IMR-90 (cell line): Measurements from ENCODE around the gene IL34. TPM values are rescaled to one million over a fixed set of nuclear protein-coding genes. Genes with fewer than 3 reads are reported as not detected.
A peak's percentile ranks its signal among the peaks of the same experiment; 100 is the strongest.

Experiments used
- ATAC-seq: fragments of 200-7000 bp; cut with Tn5 transposase; 2 replicates; pipeline ENCODE4 v1.9.1; 2020; ENCODE audit warnings: low read depth, mild to moderate bottlenecking, moderate library complexity
- BruUV-seq: library from RNA; stranded (reverse); fragments of 400-500 nt; replicated peaks from 2 replicates; lab custom pipeline; 2021; lab: Mats Ljungman, UMichigan
- CTCF ChIA-PET: fragments of 300-600 bp; formaldehyde crosslinking; extraction: SDS; loops from one replicate; lab custom pipeline; 2021; ENCODE audit warnings: antibody characterized with exemption; lab: Yijun Ruan, JAX
- POLR2A ChIA-PET: fragments of 300-600 bp; sonication (Branson Sonifier 250); formaldehyde crosslinking; loops from one replicate; lab custom pipeline; 2022; ENCODE audit warnings: antibody characterized with exemption; ENCODE audit not compliant: unreplicated experiment; lab: Charles Lee
- DNase-seq: peaks from one replicate; pipeline ENCODE4 v3.0.0; 2013
- H2AFZ ChIP-seq: replicated peaks from 2 replicates; pipeline ENCODE3; 2013; ENCODE audit warnings: low read length, mild to moderate bottlenecking; ENCODE audit not compliant: poor library complexity
- H2AK5ac ChIP-seq: 2 replicates; pipeline ENCODE4 v1.6.1; 2013; ENCODE audit warnings: low read depth, low read length, inconsistent platforms
- H2AK9ac ChIP-seq: replicated peaks from 2 replicates; pipeline ENCODE3; 2013; ENCODE audit warnings: mild to moderate bottlenecking, low read depth, low read length, moderate library complexity; ENCODE audit not compliant: poor library complexity
- H2BK120ac ChIP-seq: 2 replicates; pipeline ENCODE4 v1.6.1; 2013; ENCODE audit warnings: low read depth, low read length, inconsistent platforms
- H2BK15ac ChIP-seq: 3 replicates; pipeline ENCODE4 v1.6.1; 2013; ENCODE audit warnings: low read depth, low read length, inconsistent platforms
- H2BK20ac ChIP-seq: 2 replicates; pipeline ENCODE4 v1.6.1; 2013; ENCODE audit warnings: low read depth, mild to moderate bottlenecking, inconsistent platforms, low read length, moderate library complexity
- H2BK5ac ChIP-seq: 2 replicates; pipeline ENCODE4 v1.6.1; 2013; ENCODE audit warnings: mild to moderate bottlenecking, low read depth, low read length, inconsistent platforms; ENCODE audit not compliant: poor library complexity, severe bottlenecking
- H3K14ac ChIP-seq: replicated peaks from 2 replicates; pipeline ENCODE4 v1.6.1; 2013; ENCODE audit warnings: low read depth, low read length, inconsistent platforms
- H3K18ac ChIP-seq: 2 replicates; pipeline ENCODE4 v1.6.1; 2013; ENCODE audit warnings: low read depth, low read length, control low read depth
- H3K23ac ChIP-seq: 2 replicates; pipeline ENCODE4 v1.6.1; 2013; ENCODE audit warnings: low read depth, low read length, inconsistent platforms
- H3K27ac ChIP-seq: 2 replicates; pipeline ENCODE4 v1.5.1; 2013; ENCODE audit warnings: mild to moderate bottlenecking, control low read depth, low read length; ENCODE audit not compliant: insufficient read depth
- H3K27me3 ChIP-seq: 2 replicates; pipeline ENCODE4 v1.6.1; 2013; ENCODE audit warnings: low read length; ENCODE audit not compliant: control insufficient read depth, insufficient read depth
- H3K36me3 ChIP-seq: 2 replicates; pipeline ENCODE4 v1.6.1; 2013; ENCODE audit warnings: low read length, mixed read lengths; ENCODE audit not compliant: control insufficient read depth, insufficient read depth
- H3K4ac ChIP-seq: 2 replicates; pipeline ENCODE4 v1.6.1; 2013; ENCODE audit warnings: low read depth, low read length, inconsistent platforms
- H3K4me1 ChIP-seq: 2 replicates; pipeline ENCODE4 v1.6.1; 2013; ENCODE audit warnings: low read length, mixed read lengths; ENCODE audit not compliant: control insufficient read depth, insufficient read depth
- H3K4me2 ChIP-seq: 2 replicates; pipeline ENCODE4 v1.6.1; 2013; ENCODE audit warnings: low read depth, mild to moderate bottlenecking, control low read depth, low read length, moderate library complexity
- H3K4me3 ChIP-seq: 2 replicates; pipeline ENCODE4 v1.5.1; 2013; ENCODE audit warnings: low read depth, mild to moderate bottlenecking, control low read depth, low read length, moderate library complexity; ENCODE audit not compliant: insufficient read depth
- H3K56ac ChIP-seq: 2 replicates; pipeline ENCODE4 v1.6.1; 2013; ENCODE audit warnings: low read length, inconsistent platforms; ENCODE audit not compliant: insufficient read depth; ENCODE audit errors: extremely low read depth
- H3K79me1 ChIP-seq, 2 experiments: 2 replicates each; pipeline ENCODE4 v1.6.1; 2013; ENCODE audit warnings: low read length in 2 of 2, inconsistent platforms in 1 of 2, low read depth in 1 of 2
- H3K9ac ChIP-seq: 2 replicates; pipeline ENCODE4 v1.6.1; 2013; ENCODE audit warnings: low read depth, low read length, control low read depth
- H3K9me1 ChIP-seq: 2 replicates; pipeline ENCODE4 v1.6.1; 2013; ENCODE audit warnings: low read length, inconsistent platforms; ENCODE audit not compliant: insufficient read depth
- H3K9me3 ChIP-seq: 2 replicates; pipeline ENCODE4 v1.6.1; 2013; ENCODE audit warnings: low read length; ENCODE audit not compliant: control insufficient read depth, insufficient read depth
- H4K20me1 ChIP-seq: 2 replicates; pipeline ENCODE4 v1.6.1; 2013; ENCODE audit warnings: low read length, inconsistent platforms; ENCODE audit not compliant: insufficient read depth
- H4K5ac ChIP-seq: 2 replicates; pipeline ENCODE4 v1.6.1; 2013; ENCODE audit warnings: mild to moderate bottlenecking, low read depth, low read length, control low read depth
- H4K8ac ChIP-seq, 2 experiments: 2 replicates each; pipeline ENCODE4 v1.6.1; 2013; ENCODE audit warnings: low read depth in 2 of 2, low read length in 2 of 2, control low read depth in 1 of 2, inconsistent platforms in 1 of 2
- H4K91ac ChIP-seq: 2 replicates; pipeline ENCODE4 v1.6.1; 2013; ENCODE audit warnings: low read depth, low read length, inconsistent platforms; ENCODE audit not compliant: insufficient read depth
- BHLHE40 ChIP-seq: fragments of 150-350 bp; IDR thresholded peaks from 2 replicates; pipeline ENCODE4 v1.6.1; 2016; ENCODE audit warnings: mild to moderate bottlenecking, low read depth, low read length
- CHD1 ChIP-seq: IDR thresholded peaks from 2 replicates; pipeline ENCODE4 v1.6.1; 2012; ENCODE audit warnings: low read depth, low read length, improper control_type of control experiment
- ELK1 ChIP-seq: fragments of 150-350 bp; IDR thresholded peaks from 2 replicates; pipeline ENCODE4 v1.6.1; 2016; ENCODE audit warnings: low read depth, mild to moderate bottlenecking, low read length, moderate library complexity, borderline replicate concordance
- MAFK ChIP-seq: IDR thresholded peaks from 2 replicates; pipeline ENCODE4 v1.6.1; 2012; ENCODE audit warnings: low read depth, low read length, improper control_type of control experiment
- MXI1 ChIP-seq: IDR thresholded peaks from 2 replicates; pipeline ENCODE4 v1.6.1; 2012; ENCODE audit warnings: low read depth, mild to moderate bottlenecking, low read length, moderate library complexity, borderline replicate concordance
- NFE2L2 ChIP-seq: fragments of 150-350 bp; IDR thresholded peaks from 2 replicates; pipeline ENCODE4 v1.6.1; 2016; ENCODE audit warnings: low read depth, mild to moderate bottlenecking, low read length
- POLR2A ChIP-seq: IDR thresholded peaks from 2 replicates; pipeline ENCODE4 v1.6.1; 2012; ENCODE audit warnings: mild to moderate bottlenecking, low read depth, low read length
- RCOR1 ChIP-seq: IDR thresholded peaks from 2 replicates; pipeline ENCODE4 v1.6.1; 2012; ENCODE audit warnings: mild to moderate bottlenecking, low read length, improper control_type of control experiment; ENCODE audit not compliant: insufficient replicate concordance
- SMC3 ChIP-seq: fragments of 150-350 bp; IDR thresholded peaks from 2 replicates; pipeline ENCODE4 v1.6.1; 2016; ENCODE audit warnings: low read depth, mild to moderate bottlenecking, antibody characterized with exemption, low read length, moderate library complexity
- USF2 ChIP-seq: fragments of 150-350 bp; IDR thresholded peaks from 2 replicates; pipeline ENCODE4 v1.6.1; 2017; ENCODE audit warnings: mild to moderate bottlenecking, antibody characterized with exemption, low read length, low read depth
- WGBS, 2 experiments: methylation state at CpG; one replicate each; pipeline versions ENCODE4 v1.1.5 to v1.1.7; 2013; ENCODE audit warnings: missing lambda C conversion rate in 2 of 2; ENCODE audit not compliant: insufficient read length in 1 of 2; ENCODE audit errors: extremely low coverage in 2 of 2; 5-methylcytosine and 5-hydroxymethylcytosine counted together
- dilution Hi-C: fragments of 300-500 bp; cut with HindIII; formaldehyde crosslinking; loops from one replicate; pipeline ENCODE4 v1.14.3; 2018; ENCODE audit warnings: low sequenced_read_pairs; ENCODE audit not compliant: unreplicated experiment
- in situ Hi-C: fragments of 300-500 bp; cut with MboI; formaldehyde crosslinking; loops from 3 replicates; pipeline ENCODE4 v1.14.3; 2019; ENCODE audit warnings: low sequenced_read_pairs, inconsistent platforms, mixed read lengths
- intact Hi-C: fragments of 100-400 bp; cut with micrococcal nuclease; formaldehyde crosslinking; loops from 2 replicates; pipeline ENCODE4 v1.10.0; 2022
- polyA plus RNA-seq, 3 experiments: library from polyadenylated mRNA; depleted of rRNA; stranded (reverse); fragments of >200 nt; gene quantifications; 2 replicates each; pipeline ENCODE4 v1.2.3, GENCODE V29; 2012; ENCODE audit warnings: low replicate concordance in 1 of 3
- total RNA-seq: library from RNA; depleted of rRNA; stranded (reverse); fragments of >200 nt; gene quantifications from 2 replicates; pipeline ENCODE4 v1.2.3, GENCODE V29; 2012
- TF ChIP-seq, protein P1 (sequence below): conservative IDR thresholded peaks from 2 replicates; pipeline ENCODE4 v1.5.1; 2012; ENCODE audit warnings: mild to moderate bottlenecking, low read depth, low read length, improper control_type of control experiment

Gene IL34
- total and polyA plus RNA-seq, 2 of the 4 experiments (the other 2 are of a cell fraction), result 1.3 to 2.5 TPM

DNA sequence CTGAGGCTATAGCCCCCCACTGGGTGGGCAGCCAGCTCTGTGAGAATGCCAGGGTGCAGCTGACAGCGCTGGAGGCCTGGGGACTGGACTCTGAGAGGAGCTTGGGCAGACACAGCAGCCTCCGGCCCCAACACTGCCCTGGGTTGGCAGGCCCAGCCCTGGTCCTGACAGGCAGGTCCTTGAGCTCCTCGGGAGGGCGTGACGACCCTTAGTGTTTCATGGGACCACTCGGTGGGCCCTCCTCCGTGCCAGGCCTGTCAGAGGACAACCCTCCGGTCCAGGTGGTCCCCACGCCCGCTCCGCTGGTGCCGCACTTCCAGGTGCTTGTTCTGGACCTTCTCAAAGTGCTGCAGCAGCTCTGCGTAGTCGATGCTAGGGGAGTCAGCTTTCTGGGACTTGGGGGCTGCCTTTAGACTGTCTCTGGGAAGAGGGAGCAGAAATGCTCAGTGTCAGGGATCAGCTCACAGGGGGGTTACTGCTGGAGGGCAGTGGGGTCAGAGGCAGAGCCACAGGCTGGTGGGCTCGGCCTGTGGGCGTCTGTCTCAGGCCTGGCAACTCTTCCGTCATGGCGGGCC lies 41.4 kb downstream of the IL34 start:
- Histone ChIP-seq H3K9me1 (peaks cover 48% of the 10 kb centered on the region), H2AK5ac (peak overlapping the region; percentile 100), H4K8ac (peak overlapping the region; percentile 92 to 98), H3K56ac (no peak overlapping the region; the same call in 1 of the 2 replicates), H3K9me3 (no peaks in the 10 kb centered on the region), H4K20me1 (peaks cover 25% of the 10 kb centered on the region), H4K5ac (peak overlapping the region; percentile 80), H3K4me2 (no peak overlapping the region), H2BK120ac (peak overlapping the region; percentile 93), H3K4me3 (no peak overlapping the region), H3K23ac (peak overlapping the region; percentile 89), H3K79me1 (peaks cover 0 to 67% of the 10 kb centered on the region in 2 experiments), H3K9ac (no peak overlapping the region; the same call in 1 of the 2 replicates), H3K27ac (peak overlapping the region; percentile 68), H3K27me3 (no peaks in the 10 kb centered on the region), H2BK5ac (peak overlapping the region; percentile 81), H2AK9ac (peak overlapping the region; percentile 97), H3K36me3 (peaks cover 12% of the 10 kb centered on the region), H4K91ac (peak overlapping the region; percentile 97), H3K4ac (peak overlapping the region; percentile 99), H2BK20ac (peak overlapping the region; percentile 89), H3K4me1 (peaks cover 64% of the 10 kb centered on the region), H2AFZ (peak overlapping the region; percentile 78), H3K14ac (peak overlapping the region; percentile 96), H2BK15ac (peak overlapping the region; percentile 99; the same call in 2 of the 3 replicates), H3K18ac (peak overlapping the region; percentile 74)
- 44% methylated on average over 7 of the region's 18 CpGs; no CpG with 5 or more reads in 1 of the 2 experiments for WGBS, 2 experiments
- ATAC-seq (no peak), DNase-seq (no peak)
- TF ChIP-seq BHLHE40 (no peak), POLR2A (no peak), NFE2L2 (no peak), ELK1 (no peak), CHD1 (no peak), SMC3 (no peak), RCOR1 (no peak), MXI1 (no peak), USF2 (no peak), MAFK (no peak)
- TF ChIP-seq, protein P1, sequence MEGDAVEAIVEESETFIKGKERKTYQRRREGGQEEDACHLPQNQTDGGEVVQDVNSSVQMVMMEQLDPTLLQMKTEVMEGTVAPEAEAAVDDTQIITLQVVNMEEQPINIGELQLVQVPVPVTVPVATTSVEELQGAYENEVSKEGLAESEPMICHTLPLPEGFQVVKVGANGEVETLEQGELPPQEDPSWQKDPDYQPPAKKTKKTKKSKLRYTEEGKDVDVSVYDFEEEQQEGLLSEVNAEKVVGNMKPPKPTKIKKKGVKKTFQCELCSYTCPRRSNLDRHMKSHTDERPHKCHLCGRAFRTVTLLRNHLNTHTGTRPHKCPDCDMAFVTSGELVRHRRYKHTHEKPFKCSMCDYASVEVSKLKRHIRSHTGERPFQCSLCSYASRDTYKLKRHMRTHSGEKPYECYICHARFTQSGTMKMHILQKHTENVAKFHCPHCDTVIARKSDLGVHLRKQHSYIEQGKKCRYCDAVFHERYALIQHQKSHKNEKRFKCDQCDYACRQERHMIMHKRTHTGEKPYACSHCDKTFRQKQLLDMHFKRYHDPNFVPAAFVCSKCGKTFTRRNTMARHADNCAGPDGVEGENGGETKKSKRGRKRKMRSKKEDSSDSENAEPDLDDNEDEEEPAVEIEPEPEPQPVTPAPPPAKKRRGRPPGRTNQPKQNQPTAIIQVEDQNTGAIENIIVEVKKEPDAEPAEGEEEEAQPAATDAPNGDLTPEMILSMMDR, result no peak
- no TSS peak for BruUV-seq
- in situ Hi-C loops, result loop anchor here (5.0 to 25.0 kb wide), 2 partner anchors 50 to 675 kb away; partner anchors contain the start of gene CALB2
- intact Hi-C loops, result loop anchor here (5.0 kb wide), 1 partner anchor 670 kb away; the partner anchor contains the start of gene CALB2
- ChIA-PET CTCF (interaction anchor here (0.8 to 2.8 kb wide), 7 partner anchors 15 to 84 kb away, joined by 3 to 8 read pairs (median 4); no protein-coding TSS in a partner anchor), POLR2A (interaction anchor here (0.7 to 1.4 kb wide), 5 partner anchors 27 to 73 kb away, joined by 3 to 7 read pairs (median 3); no protein-coding TSS in a partner anchor)
- dilution Hi-C loops, result no loop called here
